ENCODE results near the gene FAR1.
"Not testable (repeated sequence)": the region's sequence is repeated elsewhere in the genome, so short reads cannot be mapped to it uniquely, and the experiment has no call there.

FAR1 gene

DNA sequence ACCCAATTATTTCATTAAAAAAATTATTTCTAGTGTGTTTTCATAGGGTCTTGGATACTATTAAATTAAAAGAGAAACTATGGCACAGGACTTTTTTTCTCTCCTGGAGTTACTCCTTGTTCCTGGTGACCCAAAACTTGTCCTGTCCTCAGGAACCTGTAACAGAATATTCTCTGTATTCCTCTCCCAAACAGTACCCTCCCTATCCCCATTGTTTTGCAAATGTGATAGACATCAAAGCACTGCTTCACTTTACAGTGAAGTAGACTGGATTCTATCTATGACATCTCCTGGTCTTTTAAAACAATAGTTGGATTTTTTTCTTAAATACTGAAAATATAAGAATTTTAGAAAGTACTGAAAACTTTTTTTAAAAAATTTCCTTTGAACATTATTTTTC lies 37.2 kb downstream of the FAR1 start:
- DNase-seq (ENCODE audit: low spot score), result no peak

- no peak for DNase-seq (ENCODE audit: low spot score)
Measured at GRCh38 chr11:13713982-13714381, 45.5 kb downstream of the FAR1 start.

GRCh38 chr11:13717331-13717730 lies 48.9 kb downstream of the FAR1 start:
- no peak for DNase-seq (ENCODE audit: low spot score)

- no peak for DNase-seq (ENCODE audit: low spot score)
Measured at GRCh38 chr11:13718394-13718793, 49.9 kb downstream of the FAR1 start.

DNA sequence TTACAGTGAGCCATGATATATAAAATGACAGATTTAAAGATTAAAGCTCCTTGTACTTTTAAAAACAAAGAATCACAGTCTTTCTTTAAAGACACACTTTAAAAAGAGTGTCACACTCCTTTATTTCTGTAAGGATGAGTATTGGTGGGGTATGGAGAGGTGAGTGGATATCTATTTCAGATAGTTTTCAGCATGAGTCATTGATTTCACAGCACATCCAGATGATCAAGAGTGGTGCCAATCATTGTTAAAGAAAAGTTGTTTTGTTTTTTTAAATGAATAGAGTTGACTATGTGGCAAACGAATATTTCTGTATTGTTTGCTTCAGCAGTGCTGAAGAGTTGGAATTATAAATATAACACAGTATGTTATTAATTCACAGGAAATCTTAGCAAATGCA lies 52.5 kb downstream of the FAR1 start:
- no peak for DNase-seq (ENCODE audit: low spot score)

GRCh38 chr11:13721760-13722159 lies 53.3 kb downstream of the FAR1 start:
- no peak for DNase-seq (ENCODE audit: low spot score)

- no peak for DNase-seq (ENCODE audit: low spot score)
Measured at GRCh38 chr11:13726456-13726855, 58.0 kb downstream of the FAR1 start.

DNA sequence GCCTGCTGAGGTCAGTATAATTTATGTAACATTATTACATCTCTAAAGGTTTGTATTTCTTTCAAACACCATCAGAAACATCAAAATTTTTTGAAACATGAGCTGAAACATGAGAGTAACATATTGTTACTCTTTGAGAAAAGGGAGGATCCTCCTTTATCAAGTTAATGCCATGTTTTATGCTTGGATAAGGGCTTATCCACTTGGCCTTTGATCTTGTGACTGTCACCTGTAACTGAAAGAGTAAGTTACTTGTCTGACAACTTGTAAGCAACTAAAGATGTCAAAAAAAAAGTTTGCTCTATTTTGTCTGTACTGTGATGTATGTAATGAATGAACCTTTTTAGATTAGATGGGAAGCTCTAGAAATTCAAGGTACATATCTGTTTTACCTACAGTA lies 59.6 kb downstream of the FAR1 start:
- no peak for DNase-seq (ENCODE audit: low spot score)

- DNase-seq (ENCODE audit: low spot score), result no peak
Measured at GRCh38 chr11:13734530-13734929, 66.1 kb downstream of the FAR1 start.

- no peak for DNase-seq (ENCODE audit: low spot score)
Measured at GRCh38 chr11:13745165-13745564, 76.7 kb downstream of the FAR1 start.

DNA sequence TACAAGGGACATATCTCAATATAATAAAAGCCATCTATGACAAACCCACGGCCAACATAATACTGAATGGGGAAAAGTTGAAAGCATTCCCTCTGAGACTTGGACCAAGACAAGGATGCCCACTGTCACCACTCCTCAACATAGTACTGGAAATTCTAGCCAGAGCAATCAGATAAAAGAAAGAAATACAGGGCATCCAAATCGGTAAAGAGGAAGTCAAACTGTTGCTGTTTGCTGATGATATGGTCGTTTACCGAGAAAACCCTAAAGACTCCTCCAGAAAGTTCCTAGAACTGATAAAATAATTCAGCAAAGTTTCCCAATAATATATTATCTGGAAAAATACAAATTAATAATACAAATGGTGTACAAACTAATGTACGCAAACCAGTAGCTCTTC lies 84.8 kb downstream of the FAR1 start:
- DNase-seq (ENCODE audit: low spot score), result not testable (repeated sequence)

GRCh38 chr11:13759050-13759449 lies 90.6 kb downstream of the FAR1 start:
- no peak for DNase-seq (ENCODE audit: low spot score)

DNA sequence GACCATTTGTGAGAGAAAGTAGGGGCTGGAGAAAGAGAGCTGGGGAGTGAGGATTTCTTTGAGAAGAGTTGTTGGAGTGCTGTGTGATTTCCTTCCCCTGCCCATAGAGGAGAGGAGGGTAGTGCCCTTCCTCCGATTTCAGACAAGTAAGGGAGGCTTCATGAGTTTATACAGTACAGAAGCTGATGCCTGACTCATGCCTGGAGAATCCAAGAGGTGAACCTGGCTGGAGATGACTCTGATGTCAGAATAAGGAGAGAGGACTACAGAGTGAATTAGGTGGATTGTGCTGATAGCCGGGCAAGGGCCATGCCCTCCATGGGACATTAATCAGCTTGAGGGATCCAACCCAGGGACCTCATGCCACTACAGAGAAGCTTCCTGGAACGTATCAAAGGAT lies 91.6 kb downstream of the FAR1 start:
- DNase-seq (ENCODE audit: low spot score), result no peak

- DNase-seq (ENCODE audit: low spot score), result no peak
Measured at GRCh38 chr11:13761250-13761649, 92.8 kb downstream of the FAR1 start.

DNA sequence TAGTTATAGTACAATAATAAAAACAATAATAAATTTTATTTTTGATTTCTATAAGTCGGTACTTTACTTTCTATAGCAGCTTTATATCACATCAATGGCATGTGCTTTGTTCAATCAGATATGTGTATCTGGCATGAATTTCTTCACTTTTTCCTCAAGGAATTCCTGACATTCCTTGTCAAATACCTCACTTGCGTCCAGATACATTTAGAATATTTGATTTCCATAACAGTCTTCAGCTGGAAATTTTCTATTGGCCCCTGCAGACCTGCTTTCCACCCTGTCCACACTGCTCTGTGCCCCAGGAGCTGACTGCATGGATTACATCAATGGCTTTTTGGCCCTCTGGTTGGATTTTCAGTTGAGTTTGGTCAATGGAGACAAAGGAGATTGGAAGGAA lies 93.2 kb downstream of the FAR1 start:
- DNase-seq (ENCODE audit: low spot score), result no peak

DNA sequence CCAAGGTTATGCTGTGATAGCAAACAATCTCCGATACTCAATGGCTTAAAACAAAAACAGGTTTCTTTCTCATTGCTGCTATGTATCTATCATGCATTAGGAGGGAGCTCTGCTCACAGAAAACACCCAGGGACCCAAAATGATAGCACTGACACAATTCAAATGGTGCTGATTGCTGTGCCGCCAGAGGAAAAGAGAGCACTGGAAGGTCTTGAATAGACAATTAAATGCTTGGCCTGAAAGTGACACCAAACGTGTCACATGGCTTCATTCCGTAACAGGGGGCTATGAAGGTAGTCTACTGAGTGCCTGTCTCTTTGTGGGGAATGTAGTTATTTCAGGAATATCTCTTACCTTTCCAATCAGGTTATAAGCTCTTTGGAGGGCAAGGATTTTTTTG lies 94.2 kb downstream of the FAR1 start:
- DNase-seq (ENCODE audit: low spot score), result no peak

DNA sequence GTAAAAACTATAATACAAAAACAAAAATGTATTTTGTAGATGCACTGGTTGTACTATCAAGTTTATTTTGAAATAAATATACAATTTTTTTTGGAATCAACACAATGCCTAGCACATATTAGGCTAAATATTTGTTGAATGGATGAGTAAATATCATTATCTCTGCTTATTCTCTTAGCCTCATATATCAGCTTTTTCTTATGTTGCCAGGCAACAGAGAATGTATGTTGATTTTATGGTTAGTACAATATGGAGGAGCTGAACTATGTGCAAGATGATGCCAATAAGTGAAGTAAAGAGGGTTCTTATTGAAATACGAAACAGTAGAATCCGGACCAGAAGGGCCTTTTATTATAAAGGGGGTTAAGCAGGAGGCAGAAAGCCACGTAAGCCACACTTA lies 94.9 kb downstream of the FAR1 start:
- no peak for DNase-seq (ENCODE audit: low spot score)

GRCh38 chr11:13765886-13766285 lies 97.4 kb downstream of the FAR1 start:
- no peak for DNase-seq (ENCODE audit: low spot score)

- DNase-seq (ENCODE audit: low spot score), result no peak
Measured at GRCh38 chr11:13767471-13767870, 99.0 kb downstream of the FAR1 start.

- DNase-seq (ENCODE audit: low spot score), result no peak
Measured at GRCh38 chr11:13769188-13769587, 100.7 kb downstream of the FAR1 start.

GRCh38 chr11:13771151-13771550 lies 102.7 kb downstream of the FAR1 start:
- no peak for DNase-seq (ENCODE audit: low spot score)

- peak; percentile 76 for DNase-seq (ENCODE audit: low spot score)
Measured at GRCh38 chr11:13772223-13773046, 104.0 kb downstream of the FAR1 start.

- no peak for DNase-seq (ENCODE audit: low spot score)
Measured at GRCh38 chr11:13775471-13775870, 107.0 kb downstream of the FAR1 start.

GRCh38 chr11:13776134-13776815 lies 107.8 kb downstream of the FAR1 start:
- peak; percentile 38 for DNase-seq (ENCODE audit: low spot score)
